GM10847 (cell line): ENCODE data around the gene STRBP.

Experiments used
- POLR2A ChIP-seq: IDR thresholded peaks from 2 replicates; pipeline ENCODE4 v1.6.1; 2011; ENCODE audit not compliant: insufficient read length; ENCODE audit errors: extremely low read depth

The STRBP gene

DNA sequence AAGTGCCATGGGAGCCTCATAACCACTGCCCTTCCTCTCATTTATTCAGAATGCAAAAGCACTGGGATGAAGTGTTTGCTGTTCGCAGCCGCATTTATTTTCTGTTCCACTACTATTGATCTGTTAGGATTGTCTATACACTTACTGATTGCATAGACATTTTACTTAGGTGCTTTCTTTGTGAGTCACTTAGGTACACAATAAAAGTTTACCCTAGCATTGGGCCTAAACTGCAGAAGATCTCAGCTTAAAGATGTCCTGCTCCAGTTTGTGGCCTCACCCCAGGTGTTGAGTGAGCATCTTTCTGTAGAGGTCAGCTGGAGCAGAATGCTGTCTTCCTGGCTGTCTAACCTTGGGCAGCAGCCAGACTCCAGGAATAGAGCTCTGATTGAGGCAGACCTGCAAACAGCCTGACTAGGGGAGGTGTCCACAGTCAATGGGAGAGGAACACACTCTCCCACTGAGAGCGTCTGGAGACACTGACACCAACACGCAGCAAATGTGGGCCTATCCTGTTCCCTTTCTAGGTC lies 181.0 kb downstream of the STRBP start:
- TF ChIP-seq POLR2A = no peak

DNA sequence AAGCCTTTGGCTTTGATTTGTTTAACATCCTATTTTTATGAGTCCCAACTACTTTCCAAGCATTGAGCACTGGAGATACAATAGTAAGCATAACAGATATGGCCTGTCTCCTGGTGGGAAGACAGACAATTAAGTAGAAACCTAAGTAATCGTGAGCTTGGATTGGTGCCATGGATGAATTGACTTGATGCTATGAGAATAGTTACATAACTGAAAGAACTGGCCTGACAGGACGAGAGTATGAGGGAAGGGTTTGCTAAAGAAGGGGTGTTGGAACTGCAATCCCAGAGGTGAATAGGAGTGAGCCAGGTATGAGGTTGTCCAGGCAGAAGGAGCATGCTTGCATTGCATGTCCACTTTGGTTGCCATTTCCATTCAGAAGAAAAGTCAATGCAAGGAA lies 182.5 kb downstream of the STRBP start:
- TF ChIP-seq POLR2A = no peak

DNA sequence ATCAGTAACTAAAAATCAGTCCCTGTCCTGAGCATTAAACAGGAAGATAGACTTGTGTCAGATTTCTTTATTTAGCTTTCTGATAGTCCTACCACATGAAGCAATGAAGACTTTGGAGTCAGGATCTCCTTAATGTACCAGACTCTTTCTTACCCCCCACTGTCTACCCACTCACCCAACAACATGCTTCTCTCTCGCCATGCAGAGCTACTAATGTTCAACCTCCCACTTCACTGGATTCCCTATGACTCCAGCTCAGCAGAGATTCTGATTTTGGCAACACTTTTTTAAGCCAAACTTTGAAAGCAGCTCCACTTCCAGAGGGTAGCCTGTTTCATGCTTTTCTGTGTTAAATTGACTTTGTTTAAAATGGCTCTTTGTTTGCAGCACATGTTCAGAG lies 184.1 kb downstream of the STRBP start:
- TF ChIP-seq POLR2A = no peak

DNA sequence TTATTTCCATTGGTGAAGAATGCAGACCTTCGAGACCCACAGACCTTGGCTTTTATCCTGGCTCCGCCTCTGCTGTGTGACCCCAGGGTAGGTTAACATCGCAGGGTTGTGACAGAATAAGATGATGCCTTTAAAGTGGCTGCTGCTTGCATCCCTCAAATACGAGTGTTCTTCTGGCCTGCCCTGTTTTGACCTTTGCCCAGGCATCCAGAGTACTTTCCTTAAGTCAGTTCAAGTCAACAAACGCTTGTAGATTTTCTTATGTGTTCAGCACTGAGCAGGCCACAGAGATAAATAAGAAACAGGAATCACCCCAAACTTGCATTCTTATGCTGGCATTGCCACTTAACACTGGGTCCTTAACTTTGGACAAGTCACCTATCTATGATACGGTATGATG lies 184.7 kb downstream of the STRBP start:
- no peak for TF ChIP-seq POLR2A

DNA sequence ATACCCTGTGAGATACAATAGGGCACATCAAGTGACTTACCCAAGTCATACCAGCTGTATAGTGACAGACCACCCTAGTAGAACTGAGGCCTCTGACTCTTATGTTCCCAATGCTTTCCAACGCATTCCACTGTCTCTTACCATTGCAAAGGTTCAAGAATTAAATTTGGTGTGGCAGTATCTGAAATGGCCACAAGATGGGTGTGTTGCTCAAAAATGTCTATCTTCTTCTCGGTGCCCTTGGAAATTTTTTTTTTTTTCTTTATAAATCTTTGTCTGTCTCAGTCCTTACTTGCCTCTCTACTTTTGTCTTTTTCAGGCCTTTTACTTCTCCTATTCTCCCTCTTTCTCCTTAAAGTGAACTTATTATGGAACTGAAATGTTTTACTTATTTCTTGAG lies 186.6 kb downstream of the STRBP start:
- no peak for TF ChIP-seq POLR2A

DNA sequence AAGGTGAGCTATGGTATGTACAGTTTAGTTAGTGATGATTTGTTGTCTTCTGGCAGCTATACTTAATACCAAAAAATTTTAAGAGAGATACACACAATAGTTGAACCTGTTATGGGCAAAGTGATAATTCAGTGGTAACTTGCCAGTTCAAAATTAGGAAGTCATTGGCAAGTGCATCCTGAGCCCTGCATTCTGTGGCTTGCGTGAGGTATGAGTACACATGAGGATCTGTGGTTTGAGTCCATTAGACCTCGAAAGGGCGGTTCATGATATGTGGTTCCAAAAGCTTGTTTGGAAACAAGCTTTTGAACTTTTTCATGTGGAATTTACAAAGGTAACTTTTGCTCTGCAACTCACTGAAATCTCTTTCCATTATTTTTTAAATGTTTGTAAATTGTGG lies 187.9 kb downstream of the STRBP start:
- TF ChIP-seq POLR2A = no peak

DNA sequence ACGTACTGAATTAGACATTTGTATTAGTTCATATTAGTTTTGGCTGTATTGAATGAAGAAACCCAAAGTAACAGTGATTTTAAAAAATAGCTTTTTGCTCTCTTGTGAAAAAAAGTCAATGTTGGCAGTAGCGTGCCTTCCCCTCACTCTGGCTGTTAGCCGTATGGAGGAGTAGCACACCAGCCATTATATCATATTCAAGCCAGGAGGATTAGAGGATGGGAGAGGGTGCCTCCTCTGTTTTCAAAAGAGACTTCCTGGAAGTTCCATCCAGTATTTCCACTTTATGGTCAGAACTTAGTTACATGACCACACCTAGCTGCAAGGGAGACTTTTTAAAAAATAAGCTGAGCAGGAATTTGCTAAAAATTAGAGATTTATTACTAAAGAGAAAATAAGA lies 193.8 kb downstream of the STRBP start:
- TF ChIP-seq POLR2A = no peak

DNA sequence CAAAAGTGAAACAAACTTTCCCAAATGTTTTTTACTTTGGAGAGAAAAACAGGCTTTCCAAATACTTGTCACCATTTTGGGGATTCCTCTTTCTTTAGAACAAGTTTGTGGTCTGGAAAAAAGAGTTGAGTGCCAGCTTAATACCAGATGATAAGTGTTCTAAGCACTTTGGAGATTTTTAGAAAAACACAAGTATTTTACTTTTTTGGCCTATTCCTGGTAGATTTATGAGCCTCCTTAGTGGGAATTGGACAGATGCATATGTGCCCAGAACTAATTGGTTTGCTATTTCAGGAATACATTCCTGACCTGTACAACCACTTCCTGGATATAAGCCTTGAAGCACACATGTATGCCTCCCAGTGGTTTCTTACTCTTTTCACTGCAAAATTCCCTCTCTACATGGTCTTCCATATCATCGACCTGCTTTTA lies 194.4 kb downstream of the STRBP start:
- no peak for TF ChIP-seq POLR2A

DNA sequence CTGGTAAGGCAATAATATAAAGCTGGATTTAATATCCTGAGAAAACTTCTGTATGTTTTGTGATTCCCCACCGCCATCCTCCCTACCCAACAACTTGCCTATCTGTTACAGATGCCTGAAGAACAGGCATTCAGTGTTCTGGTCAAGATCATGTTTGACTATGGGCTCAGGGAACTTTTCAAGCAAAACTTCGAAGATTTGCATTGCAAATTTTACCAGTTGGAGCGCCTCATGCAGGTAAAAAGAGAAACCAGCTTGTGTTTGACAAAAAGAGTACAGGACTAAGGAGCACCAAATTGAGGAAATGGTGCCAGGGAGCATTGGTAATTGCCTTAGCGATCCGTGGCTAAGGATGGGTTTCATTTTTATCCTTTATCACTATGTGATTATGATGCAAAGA lies 194.9 kb downstream of the STRBP start:
- TF ChIP-seq POLR2A = no peak

DNA sequence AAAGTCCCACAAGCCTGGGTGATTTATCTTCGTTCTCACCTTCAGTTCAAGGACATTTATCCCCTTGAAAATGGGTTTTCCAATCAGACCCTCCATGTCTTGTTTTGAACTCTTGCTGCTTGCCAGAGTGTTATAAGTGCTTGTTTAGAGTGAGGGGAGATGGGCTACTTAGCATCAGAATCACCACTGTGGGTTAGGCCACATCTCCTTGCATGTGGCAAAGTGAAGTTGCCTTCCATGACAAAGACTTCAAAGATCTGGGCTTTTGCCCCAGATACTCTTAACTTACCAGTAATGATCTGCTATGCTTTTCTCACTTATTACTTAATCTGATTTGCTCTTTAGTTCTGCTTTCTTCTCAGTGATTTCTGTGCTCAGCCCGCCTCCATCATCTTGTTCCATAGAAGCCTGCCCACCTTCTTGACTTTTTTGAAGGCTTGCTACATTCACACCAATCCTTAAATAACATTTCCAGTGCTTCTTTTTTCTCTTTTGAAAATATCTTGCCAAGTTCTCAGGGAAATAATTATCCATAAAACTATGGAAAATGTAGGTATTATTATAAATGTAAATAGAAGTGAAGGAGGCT lies 195.9 kb downstream of the STRBP start:
- TF ChIP-seq POLR2A = no peak
